Naive thymus-derived CD8-positive, alpha-beta T cell (primary cell): ENCODE measurements around the gene RARS1. TPM values are rescaled to one million over a fixed set of nuclear protein-coding genes. Genes with fewer than 3 reads are reported as not detected.

Experiments
- microRNA-seq: library from miRNA; unstranded; fragments of <30 nt; microRNA quantifications from one replicate; pipeline ENCODE4 v1.2.0, GENCODE V29; 2022; ENCODE audit warnings: borderline microRNAs expressed
- polyA plus RNA-seq, 3 donors: library from polyadenylated mRNA; unstranded; fragments of 300-500 nt; fragmentation: Illumina TruSeq; gene quantifications; one replicate each; pipeline ENCODE4 v1.2.3, GENCODE V29; 2021
- total RNA-seq, 8 experiments: library from RNA in 2 of 8; stranded (reverse) in 2 of 8; gene quantifications; one replicate each; pipeline ENCODE4 v1.2.3 and lab custom pipeline; 2021 to 2026

Gene RARS1
- total and polyA plus RNA-seq, 5 experiments from 2014 or later, result 25.9 to 114 (median 34.8) TPM

Small RNA genes lying within 50 kb of the gene (microRNA-seq; reads per million reads assigned to microRNA genes)
- gene MIR103A1, result not detected
- gene MIR103B1, result not detected

Other genes starting within 250 kb of the RARS1 start
- gene WWC1, start 194.8 kb upstream of the RARS1 start, total RNA-seq, result under 1 TPM in 1 of 2 experiments, not detected in 1; 0.62 TPM
- under 1 TPM in 1 of 3 donors, not detected in 2; 0.15 TPM for gene WWC1, start 194.8 kb upstream of the RARS1 start, polyA plus RNA-seq
- not detected for gene FBLL1, start 42.8 kb downstream of the RARS1 start, total RNA-seq
- not detected for gene FBLL1, start 42.8 kb downstream of the RARS1 start, polyA plus RNA-seq
- 10 to 100 TPM; 40.4 to 49.8 TPM for gene PANK3, start 92.9 kb downstream of the RARS1 start, total RNA-seq
- 1 to 10 TPM; 2.6 to 6.7 (median 4.9) TPM for gene PANK3, start 92.9 kb downstream of the RARS1 start, polyA plus RNA-seq